HepG2 (cell line): ENCODE data around the gene GGACT. TPM values are rescaled to one million over a fixed set of nuclear protein-coding genes. Genes with fewer than 3 reads are reported as not detected.

Experiments used
- ATF1 ChIP-seq: IDR thresholded peaks from 2 replicates; pipeline ENCODE4 v1.6.1; 2016; ENCODE audit warnings: mild to moderate bottlenecking, control low read depth
- DPF2 ChIP-seq: sonication (generic); formaldehyde crosslinking; IDR thresholded peaks from 2 replicates; pipeline ENCODE4 v1.4.0; 2020; ENCODE audit warnings: mild to moderate bottlenecking, low read depth, missing genetic modification reagents, borderline replicate concordance
- E2F1 ChIP-seq: sonication (generic); formaldehyde crosslinking; IDR thresholded peaks from 2 replicates; pipeline ENCODE4 v1.5.0; 2020; ENCODE audit warnings: missing genetic modification reagents
- EP300 ChIP-seq, 3 experiments: sonication (generic) in 1 of 3; formaldehyde crosslinking in 1 of 3; IDR thresholded peaks; 2 replicates each; pipeline versions ENCODE4 v1.5.1 to v1.6.1; 2011 to 2020; ENCODE audit warnings: low read depth in 2 of 3, low read length in 2 of 3, borderline replicate concordance in 1 of 3, improper control_type of control experiment in 1 of 3, mild to moderate bottlenecking in 1 of 3, missing genetic modification reagents in 1 of 3, moderate library complexity in 1 of 3
- FOXA1 ChIP-seq, 2 experiments: fragments of 450-650 bp in 1 of 2; sonication (generic) in 1 of 2; formaldehyde crosslinking in 1 of 2; IDR thresholded peaks; 2 replicates each; pipeline versions ENCODE4 v1.4.0 to v1.6.1; 2016 to 2020; ENCODE audit warnings: missing genetic modification reagents in 1 of 2
- HNRNPH1 ChIP-seq: fragments of 200-400 bp; formaldehyde crosslinking; optimal IDR thresholded peaks from 2 replicates; pipeline ENCODE3; 2017; ENCODE audit warnings: mild to moderate bottlenecking, low read depth, low read length
- IRF2 ChIP-seq: IDR thresholded peaks from 2 replicates; pipeline ENCODE4 v1.6.1; 2018; ENCODE audit warnings: missing genetic modification reagents, missing compliant biosample characterization
- LCORL ChIP-seq, 2 experiments: fragments of 450-650 bp in 1 of 2; sonication (generic) in 1 of 2; formaldehyde crosslinking in 1 of 2; IDR thresholded peaks; 2 replicates each; pipeline versions ENCODE4 v1.5.0 to v1.6.1; 2017 to 2020; ENCODE audit warnings: antibody characterized with exemption in 1 of 2, missing genetic modification reagents in 1 of 2
- MEIS1 ChIP-seq: sonication (generic); formaldehyde crosslinking; IDR thresholded peaks from 2 replicates; pipeline ENCODE4 v1.9.0; 2021; ENCODE audit warnings: mild to moderate bottlenecking, missing genetic modification reagents, moderate library complexity, borderline replicate concordance
- MXD4 ChIP-seq: IDR thresholded peaks from 2 replicates; pipeline ENCODE4 v1.6.1; 2016; ENCODE audit warnings: mild to moderate bottlenecking, missing biosample characterization, missing genetic modification reagents
- NFE2L1 ChIP-seq: sonication (generic); formaldehyde crosslinking; IDR thresholded peaks from 2 replicates; pipeline ENCODE4 v1.4.0; 2020; ENCODE audit warnings: missing genetic modification reagents, mild to moderate bottlenecking, borderline replicate concordance
- NFIB ChIP-seq: sonication (generic); formaldehyde crosslinking; IDR thresholded peaks from 2 replicates; pipeline ENCODE4 v1.9.0; 2021; ENCODE audit warnings: missing genetic modification reagents, mild to moderate bottlenecking, borderline replicate concordance
- SMARCE1 ChIP-seq: fragments of 450-650 bp; IDR thresholded peaks from 2 replicates; pipeline ENCODE4 v1.6.1; 2017; ENCODE audit warnings: borderline replicate concordance
- SMYD3 ChIP-seq: sonication (generic); formaldehyde crosslinking; IDR thresholded peaks from 2 replicates; pipeline ENCODE4 v1.8.1; 2023; ENCODE audit warnings: mild to moderate bottlenecking, missing genetic modification reagents
- TBX3 ChIP-seq: fragments of 450-650 bp; IDR thresholded peaks from 2 replicates; pipeline ENCODE4 v1.6.1; 2017; ENCODE audit warnings: antibody characterized with exemption, mild to moderate bottlenecking, inconsistent platforms, borderline replicate concordance
- TGIF2 ChIP-seq: IDR thresholded peaks from 2 replicates; pipeline ENCODE4 v1.6.1; 2016; ENCODE audit warnings: control low read depth, missing compliant biosample characterization
- ZNF138 ChIP-seq: sonication (generic); formaldehyde crosslinking; IDR thresholded peaks from 2 replicates; pipeline ENCODE4 v1.5.0; 2020; ENCODE audit warnings: mild to moderate bottlenecking, low read depth, missing genetic modification reagents
- ZNF230 ChIP-seq: sonication (generic); formaldehyde crosslinking; IDR thresholded peaks from 2 replicates; pipeline ENCODE4 v1.4.0; 2020; ENCODE audit warnings: mild to moderate bottlenecking, missing genetic modification reagents
- ZNF446 ChIP-seq: sonication (generic); formaldehyde crosslinking; IDR thresholded peaks from 2 replicates; pipeline ENCODE4 v1.5.0; 2020; ENCODE audit warnings: mild to moderate bottlenecking, missing genetic modification reagents
- ZNF546 ChIP-seq: sonication (generic); formaldehyde crosslinking; conservative IDR thresholded peaks from 2 replicates; pipeline ENCODE4 v1.8.1; 2023; ENCODE audit warnings: mild to moderate bottlenecking, missing genetic modification reagents
- ZNF550 ChIP-seq: sonication (generic); formaldehyde crosslinking; IDR thresholded peaks from 2 replicates; pipeline ENCODE4 v1.4.0; 2020; ENCODE audit warnings: mild to moderate bottlenecking, missing genetic modification reagents, borderline replicate concordance
- ZNF7 ChIP-seq: IDR thresholded peaks from 2 replicates; pipeline ENCODE4 v1.6.1; 2016; ENCODE audit warnings: missing biosample characterization, missing genetic modification reagents
- ZNF792 ChIP-seq: IDR thresholded peaks from 2 replicates; pipeline ENCODE4 v1.6.1; 2016
- ZNF816 ChIP-seq: sonication (generic); formaldehyde crosslinking; IDR thresholded peaks from 2 replicates; pipeline ENCODE4 v1.8.0; 2022; ENCODE audit warnings: missing genetic modification reagents, mild to moderate bottlenecking, borderline replicate concordance
- polyA plus RNA-seq, 8 experiments: library from polyadenylated mRNA; depleted of rRNA in 3 of 8; stranded (reverse) in 7 of 8; unstranded in 1 of 8; fragments of >200 nt; fragmentation: Illumina TruSeq in 4 of 8; extraction: Trizol in 4 of 8; gene quantifications; 2 replicates each; pipeline versions ENCODE4 v1.2.1 to v1.2.3, GENCODE V29; 2011 to 2016; ENCODE audit warnings: low read depth in 4 of 8, missing spikeins in 1 of 8, mixed read lengths in 1 of 8; ENCODE audit not compliant: insufficient read depth in 1 of 8
- total RNA-seq, 5 experiments: library from RNA; depleted of rRNA; stranded (reverse); fragments of >200 nt; fragmentation: Illumina TruSeq; extraction: Trizol; gene quantifications; 2 replicates each; pipeline ENCODE4 v1.2.3, GENCODE V29; 2016; ENCODE audit warnings: low read depth in 1 of 5
- TF ChIP-seq, protein P1 (sequence below): IDR thresholded peaks from 2 replicates; pipeline ENCODE4 v1.6.1; 2016; ENCODE audit warnings: low read depth, borderline replicate concordance

GGACT gene
- total and polyA plus RNA-seq, 2 of the 13 experiments (the other 11 are each of a cell fraction or from before 2014, with no cell fraction given) = 1.7 to 1.9 TPM

DNA sequence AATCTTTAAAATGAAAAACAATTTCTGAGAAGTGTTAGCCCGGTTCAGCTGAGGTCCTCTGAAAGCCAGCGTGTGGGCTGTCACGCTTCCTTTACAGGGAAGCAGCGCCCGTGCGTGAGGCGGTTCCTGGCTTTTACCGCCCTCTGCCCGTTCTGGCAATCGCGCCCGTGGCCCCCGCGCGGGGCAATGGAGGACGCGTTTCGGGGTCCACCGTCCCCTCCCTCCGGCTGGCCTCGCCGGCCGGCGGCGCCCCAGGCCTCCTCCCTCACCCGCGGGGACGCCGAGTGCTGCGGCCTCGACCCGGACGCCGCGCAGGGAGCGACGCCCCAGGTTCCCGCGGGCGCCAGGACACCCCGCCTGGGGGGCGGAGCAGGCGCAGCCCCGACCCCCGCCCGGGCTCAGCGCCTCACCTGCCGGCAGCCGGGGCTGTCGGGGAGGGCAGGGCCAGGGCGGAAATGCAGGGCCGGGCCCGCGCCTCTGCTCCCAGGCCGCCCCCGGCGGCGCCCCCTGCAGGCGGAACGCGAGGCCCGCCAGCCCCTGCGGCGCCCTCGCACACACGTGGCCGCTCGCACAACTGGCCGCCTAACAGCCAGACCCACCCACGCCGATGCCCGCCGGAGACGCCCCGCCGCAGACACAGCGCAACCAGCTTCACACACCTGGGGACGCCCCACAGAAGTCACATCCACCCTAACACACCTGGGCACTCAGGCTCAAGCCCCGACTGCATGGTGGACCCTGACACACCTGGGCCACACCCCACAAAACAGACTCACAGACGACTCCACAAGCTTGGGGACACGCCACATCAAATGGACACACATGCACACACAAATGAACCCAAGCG, at the start of gene GGACT (continued):
- TF ChIP-seq ZNF816 (CRISPR knock-in tag) (no peak), EP300 (IDR thresholded peaks at IDR 0.05; ENCODE audit: low read depth in 2 of 2, low read length in 2 of 2) (0 out of 4 replicates have a peak, but pooled peaks of 1 of the 2 experiments have one; percentile 9), EP300 (CRISPR knock-in tag; IDR thresholded peaks at IDR 0.05; ENCODE audit: borderline replicate concordance) (no peak), FOXA1 (IDR thresholded peaks at IDR 0.05) (no peak), FOXA1 (CRISPR knock-in tag; IDR thresholded peaks at IDR 0.05) (no peak), ATF1 (CRISPR knock-in tag) (no peak), ZNF138 (CRISPR knock-in tag) (peak; percentile 79; the same call in 1 of the 2 replicates), MXD4 (CRISPR knock-in tag) (0 out of 2 replicates have a peak, but pooled peaks have one; percentile 61), ZNF792 (CRISPR knock-in tag) (peak; percentile 53; the same call in 1 of the 2 replicates), TBX3 (no peak), TGIF2 (CRISPR knock-in tag) (no peak), ZNF7 (CRISPR knock-in tag) (no peak), ZNF550 (CRISPR knock-in tag) (no peak), NFIB (CRISPR knock-in tag) (no peak), ZNF446 (peak; percentile 88; the same call in 1 of the 2 replicates), IRF2 (CRISPR knock-in tag) (no peak), MEIS1 (CRISPR knock-in tag) (no peak), SMARCE1 (no peak), ZNF546 (CRISPR knock-in tag) (0 out of 2 replicates have a peak, but pooled peaks have one; percentile 59), LCORL (IDR thresholded peaks at IDR 0.05) (no peak), LCORL (CRISPR knock-in tag; IDR thresholded peaks at IDR 0.05) (no peak), HNRNPH1 (no peak), SMYD3 (CRISPR knock-in tag) (no peak), ZNF230 (CRISPR knock-in tag) (no peak), E2F1 (CRISPR knock-in tag) (peak; percentile 14; the same call in 1 of the 2 replicates), DPF2 (no peak; the same call in none of the 2 replicates), NFE2L1 (CRISPR knock-in tag) (no peak)
- TF ChIP-seq, protein P1, sequence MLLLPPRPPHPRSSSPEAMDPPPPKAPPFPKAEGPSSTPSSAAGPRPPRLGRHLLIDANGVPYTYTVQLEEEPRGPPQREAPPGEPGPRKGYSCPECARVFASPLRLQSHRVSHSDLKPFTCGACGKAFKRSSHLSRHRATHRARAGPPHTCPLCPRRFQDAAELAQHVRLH (CRISPR knock-in tag) = peak; percentile 72
